Panc1 (cell line): ENCODE measurements around the gene FTO. TPM values are rescaled to one million over a fixed set of nuclear protein-coding genes. Genes with fewer than 3 reads are reported as not detected.

ENCODE experiments used
- ATAC-seq: fragments of 200-7000 bp; cut with Tn5 transposase; 2 replicates; pipeline ENCODE4 v1.9.1; 2020; ENCODE audit warnings: mild to moderate bottlenecking, moderate library complexity
- BruUV-seq: library from RNA; stranded (reverse); fragments of 400-500 nt; replicated peaks from 2 replicates; lab custom pipeline; 2021; lab: Mats Ljungman, UMichigan
- CTCF ChIA-PET: fragments of 300-600 bp; sonication (Branson Sonifier 250); formaldehyde crosslinking; loops from one replicate; lab custom pipeline; 2022; ENCODE audit warnings: antibody characterized with exemption; lab: Charles Lee
- POLR2A ChIA-PET: fragments of 300-600 bp; sonication (Branson Sonifier 250); formaldehyde crosslinking; loops from one replicate; lab custom pipeline; 2022; ENCODE audit warnings: antibody characterized with exemption; lab: Charles Lee
- DNase-seq: peaks from one replicate; pipeline ENCODE4 v3.0.0-alpha.2; 2010; ENCODE audit warnings: low read depth, low spot score
- H3K27ac ChIP-seq: 2 replicates; pipeline ENCODE4 v1.5.1; 2011; ENCODE audit warnings: mild to moderate bottlenecking, low read length, inconsistent platforms
- H3K27me3 ChIP-seq: fragments of 200-500 bp; sonication (Bioruptor generic); 2 replicates; pipeline ENCODE4 v1.6.0; 2014; ENCODE audit warnings: low read length, inconsistent platforms; ENCODE audit not compliant: control insufficient read depth, insufficient read depth
- H3K36me3 ChIP-seq: fragments of 200-500 bp; sonication (Bioruptor generic); 2 replicates; pipeline ENCODE4 v1.5.1; 2014; ENCODE audit warnings: inconsistent platforms, mild to moderate bottlenecking, low read length, moderate library complexity; ENCODE audit not compliant: control insufficient read depth, insufficient read depth
- H3K4me1 ChIP-seq: 2 replicates; pipeline ENCODE4 v1.5.1; 2011; ENCODE audit warnings: inconsistent platforms, mild to moderate bottlenecking, low read length, moderate library complexity; ENCODE audit not compliant: control insufficient read depth, insufficient read depth
- H3K4me3 ChIP-seq, 2 experiments: 2 replicates each; pipeline ENCODE4 v1.5.1; 2011 to 2012; ENCODE audit warnings: low read depth in 2 of 2, low read length in 2 of 2, mild to moderate bottlenecking in 2 of 2, inconsistent platforms in 1 of 2, moderate library complexity in 1 of 2
- H3K9me3 ChIP-seq: fragments of 200-500 bp; sonication (Bioruptor generic); 2 replicates; pipeline ENCODE4 v1.5.1; 2014; ENCODE audit warnings: low read depth, mild to moderate bottlenecking, inconsistent platforms, low read length, moderate library complexity; ENCODE audit not compliant: control insufficient read depth, insufficient read depth
- CTCF ChIP-seq: fragments of 450-650 bp; IDR thresholded peaks from 2 replicates; pipeline ENCODE4 v1.5.1; 2017; ENCODE audit warnings: mild to moderate bottlenecking
- POLR2AphosphoS5 ChIP-seq: IDR thresholded peaks from 2 replicates; pipeline ENCODE4 v1.6.1; 2012; ENCODE audit warnings: mild to moderate bottlenecking, low read depth, low read length, moderate library complexity
- REST ChIP-seq, 2 experiments: IDR thresholded peaks; 2 replicates each; pipeline ENCODE4 v1.6.1; 2011 to 2012; ENCODE audit warnings: low read depth in 2 of 2, control low read depth in 1 of 2, low read length in 1 of 2, mild to moderate bottlenecking in 1 of 2, moderate library complexity in 1 of 2; ENCODE audit not compliant: insufficient read depth in 1 of 2
- SIN3A ChIP-seq: IDR thresholded peaks from 2 replicates; pipeline ENCODE4 v1.6.1; 2012; ENCODE audit warnings: low read depth, mild to moderate bottlenecking, low read length, moderate library complexity, borderline replicate concordance; ENCODE audit not compliant: insufficient read depth
- TCF7L2 ChIP-seq: IDR thresholded peaks from 2 replicates; pipeline ENCODE4 v1.6.1; 2011; ENCODE audit warnings: mild to moderate bottlenecking, low read depth, low read length, inconsistent platforms
- in situ Hi-C: cut with HindIII; loops from 2 replicates; pipeline ENCODE4 v1.10.0; 2016; ENCODE audit warnings: low sequenced_read_pairs, low pct_unique_long_range_greater_than_20kb
- intact Hi-C: fragments of 100-400 bp; cut with micrococcal nuclease; formaldehyde crosslinking; loops from one replicate; pipeline ENCODE4 v1.10.0; 2022; ENCODE audit not compliant: unreplicated experiment
- total RNA-seq: library from RNA; stranded (reverse); gene quantifications from one replicate; pipeline ENCODE4 v1.2.1, GENCODE V29; 2021; ENCODE audit not compliant: unreplicated experiment

FTO gene
- total RNA-seq, 1 experiment from 2014 or later, result 38.2 TPM

GRCh38 chr16:53899431-53899830 lies 195.5 kb downstream of the FTO start:
- CTCF ChIA-PET, result no interaction called here
- Histone ChIP-seq H3K9me3 (no peaks in the 10 kb centered on the region; the same call in 1 of the 2 replicates), H3K27me3 (no peaks in the 10 kb centered on the region), H3K4me1 (no peaks in the 10 kb centered on the region), H3K36me3 (no peaks in the 10 kb centered on the region), H3K4me3 (no peak overlapping the region), H3K27ac (no peak overlapping the region)
- no peak for DNase-seq
- intact Hi-C loops (no loop called here), in situ Hi-C loops (no loop called here)
- POLR2A ChIA-PET, result no interaction called here
- TF ChIP-seq TCF7L2 (no peak), CTCF (no peak), POLR2AphosphoS5 (no peak)
- ATAC-seq, result no peak
- BruUV-seq, result no TSS peak

- ATAC-seq (no peak), DNase-seq (no peak)
- Histone ChIP-seq H3K9me3 (no peaks in the 10 kb centered on the region; the same call in 1 of the 2 replicates), H3K36me3 (no peaks in the 10 kb centered on the region), H3K27ac (no peak overlapping the region), H3K27me3 (no peaks in the 10 kb centered on the region), H3K4me1 (no peaks in the 10 kb centered on the region), H3K4me3 (no peak overlapping the region)
- intact Hi-C loops (no loop called here), in situ Hi-C loops (no loop called here)
- CTCF ChIA-PET, result no interaction called here
- no TSS peak for BruUV-seq
- TF ChIP-seq REST (IDR thresholded peaks at IDR 0.05; ENCODE audit: insufficient read depth in 1 of 2, low read depth in 2 of 2, low read length in 1 of 2) (no peak), TCF7L2 (no peak), POLR2AphosphoS5 (no peak), CTCF (no peak), SIN3A (no peak)
- POLR2A ChIA-PET, result no interaction called here
These were observed 196.7 kb downstream of the FTO start for GRCh38 chr16:53900667-53901066.
